ENCODE data around the gene FNBP1L.

DNA sequence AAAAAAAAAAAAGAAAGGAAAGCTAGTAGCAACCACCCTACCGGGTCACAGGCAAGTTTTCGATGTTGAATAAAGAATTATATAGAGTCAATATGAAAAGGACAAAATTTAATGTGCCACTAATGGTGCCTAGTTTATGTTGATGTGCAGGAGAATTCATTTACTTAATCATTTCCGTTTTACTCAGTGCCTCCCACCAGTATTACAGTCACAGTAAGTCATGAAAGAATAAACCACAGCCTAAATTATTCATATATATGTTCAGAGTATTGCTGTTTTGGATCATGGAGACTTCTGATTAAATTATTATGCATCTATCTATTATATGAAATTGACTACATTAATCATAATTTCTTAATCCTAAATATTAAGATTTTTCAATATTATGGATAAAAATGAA lies 35.3 kb downstream of the FNBP1L start:
- TF ChIP-seq, protein P1, sequence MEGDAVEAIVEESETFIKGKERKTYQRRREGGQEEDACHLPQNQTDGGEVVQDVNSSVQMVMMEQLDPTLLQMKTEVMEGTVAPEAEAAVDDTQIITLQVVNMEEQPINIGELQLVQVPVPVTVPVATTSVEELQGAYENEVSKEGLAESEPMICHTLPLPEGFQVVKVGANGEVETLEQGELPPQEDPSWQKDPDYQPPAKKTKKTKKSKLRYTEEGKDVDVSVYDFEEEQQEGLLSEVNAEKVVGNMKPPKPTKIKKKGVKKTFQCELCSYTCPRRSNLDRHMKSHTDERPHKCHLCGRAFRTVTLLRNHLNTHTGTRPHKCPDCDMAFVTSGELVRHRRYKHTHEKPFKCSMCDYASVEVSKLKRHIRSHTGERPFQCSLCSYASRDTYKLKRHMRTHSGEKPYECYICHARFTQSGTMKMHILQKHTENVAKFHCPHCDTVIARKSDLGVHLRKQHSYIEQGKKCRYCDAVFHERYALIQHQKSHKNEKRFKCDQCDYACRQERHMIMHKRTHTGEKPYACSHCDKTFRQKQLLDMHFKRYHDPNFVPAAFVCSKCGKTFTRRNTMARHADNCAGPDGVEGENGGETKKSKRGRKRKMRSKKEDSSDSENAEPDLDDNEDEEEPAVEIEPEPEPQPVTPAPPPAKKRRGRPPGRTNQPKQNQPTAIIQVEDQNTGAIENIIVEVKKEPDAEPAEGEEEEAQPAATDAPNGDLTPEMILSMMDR (IDR thresholded peaks at IDR 0.05) = no peak
- TF ChIP-seq EZH2phosphoT487 (IDR thresholded peaks at IDR 0.05; ENCODE audit: borderline replicate concordance, low read depth) (no peak), TCF12 (IDR thresholded peaks at IDR 0.05) (no peak), FOXJ3 (CRISPR knock-in tag; IDR thresholded peaks at IDR 0.05) (no peak), JUND (IDR thresholded peaks at IDR 0.05) (no peak), RAD21 (IDR thresholded peaks at IDR 0.05; ENCODE audit: low read length) (no peak)
- TF ChIP-seq, protein P2, sequence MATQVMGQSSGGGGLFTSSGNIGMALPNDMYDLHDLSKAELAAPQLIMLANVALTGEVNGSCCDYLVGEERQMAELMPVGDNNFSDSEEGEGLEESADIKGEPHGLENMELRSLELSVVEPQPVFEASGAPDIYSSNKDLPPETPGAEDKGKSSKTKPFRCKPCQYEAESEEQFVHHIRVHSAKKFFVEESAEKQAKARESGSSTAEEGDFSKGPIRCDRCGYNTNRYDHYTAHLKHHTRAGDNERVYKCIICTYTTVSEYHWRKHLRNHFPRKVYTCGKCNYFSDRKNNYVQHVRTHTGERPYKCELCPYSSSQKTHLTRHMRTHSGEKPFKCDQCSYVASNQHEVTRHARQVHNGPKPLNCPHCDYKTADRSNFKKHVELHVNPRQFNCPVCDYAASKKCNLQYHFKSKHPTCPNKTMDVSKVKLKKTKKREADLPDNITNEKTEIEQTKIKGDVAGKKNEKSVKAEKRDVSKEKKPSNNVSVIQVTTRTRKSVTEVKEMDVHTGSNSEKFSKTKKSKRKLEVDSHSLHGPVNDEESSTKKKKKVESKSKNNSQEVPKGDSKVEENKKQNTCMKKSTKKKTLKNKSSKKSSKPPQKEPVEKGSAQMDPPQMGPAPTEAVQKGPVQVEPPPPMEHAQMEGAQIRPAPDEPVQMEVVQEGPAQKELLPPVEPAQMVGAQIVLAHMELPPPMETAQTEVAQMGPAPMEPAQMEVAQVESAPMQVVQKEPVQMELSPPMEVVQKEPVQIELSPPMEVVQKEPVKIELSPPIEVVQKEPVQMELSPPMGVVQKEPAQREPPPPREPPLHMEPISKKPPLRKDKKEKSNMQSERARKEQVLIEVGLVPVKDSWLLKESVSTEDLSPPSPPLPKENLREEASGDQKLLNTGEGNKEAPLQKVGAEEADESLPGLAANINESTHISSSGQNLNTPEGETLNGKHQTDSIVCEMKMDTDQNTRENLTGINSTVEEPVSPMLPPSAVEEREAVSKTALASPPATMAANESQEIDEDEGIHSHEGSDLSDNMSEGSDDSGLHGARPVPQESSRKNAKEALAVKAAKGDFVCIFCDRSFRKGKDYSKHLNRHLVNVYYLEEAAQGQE (IDR thresholded peaks at IDR 0.05; ENCODE audit: low read depth, low read length) = no peak
- TF ChIP-seq, protein P3, sequence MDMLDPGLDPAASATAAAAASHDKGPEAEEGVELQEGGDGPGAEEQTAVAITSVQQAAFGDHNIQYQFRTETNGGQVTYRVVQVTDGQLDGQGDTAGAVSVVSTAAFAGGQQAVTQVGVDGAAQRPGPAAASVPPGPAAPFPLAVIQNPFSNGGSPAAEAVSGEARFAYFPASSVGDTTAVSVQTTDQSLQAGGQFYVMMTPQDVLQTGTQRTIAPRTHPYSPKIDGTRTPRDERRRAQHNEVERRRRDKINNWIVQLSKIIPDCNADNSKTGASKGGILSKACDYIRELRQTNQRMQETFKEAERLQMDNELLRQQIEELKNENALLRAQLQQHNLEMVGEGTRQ (IDR thresholded peaks at IDR 0.05; ENCODE audit: borderline replicate concordance, low read depth, low read length) = no peak
- TF ChIP-seq, protein P4, sequence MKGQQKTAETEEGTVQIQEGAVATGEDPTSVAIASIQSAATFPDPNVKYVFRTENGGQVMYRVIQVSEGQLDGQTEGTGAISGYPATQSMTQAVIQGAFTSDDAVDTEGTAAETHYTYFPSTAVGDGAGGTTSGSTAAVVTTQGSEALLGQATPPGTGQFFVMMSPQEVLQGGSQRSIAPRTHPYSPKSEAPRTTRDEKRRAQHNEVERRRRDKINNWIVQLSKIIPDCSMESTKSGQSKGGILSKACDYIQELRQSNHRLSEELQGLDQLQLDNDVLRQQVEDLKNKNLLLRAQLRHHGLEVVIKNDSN (IDR thresholded peaks at IDR 0.05; ENCODE audit: borderline replicate concordance, low read depth) = no peak
- TF ChIP-seq, protein P5, sequence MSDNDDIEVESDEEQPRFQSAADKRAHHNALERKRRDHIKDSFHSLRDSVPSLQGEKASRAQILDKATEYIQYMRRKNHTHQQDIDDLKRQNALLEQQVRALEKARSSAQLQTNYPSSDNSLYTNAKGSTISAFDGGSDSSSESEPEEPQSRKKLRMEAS (IDR thresholded peaks at IDR 0.05; ENCODE audit: low read depth) = no peak

All from SK-N-SH (cell line).